Measurements from ENCODE around the gene GJA3. TPM values are rescaled to one million over a fixed set of nuclear protein-coding genes. Genes with fewer than 3 reads are reported as not detected.

GJA3 gene
- total RNA-seq, 1 experiment from 2014 or later, result 0.92 TPM

- no peak overlapping the region for H3K4me3 Mint-ChIP-seq
- no peak overlapping the region for H2AK5ac ChIP-seq (ENCODE audit: insufficient read length, low read length)
- H3K27ac ChIP-seq (ENCODE audit: insufficient read length, low read depth, low read length), result no peak overlapping the region
- H3K4me1 ChIP-seq (ENCODE audit: insufficient read depth, low read length), result no peaks in the 10 kb centered on the region
- WGBS (ENCODE audit: extremely low coverage, insufficient read length, low lambda C conversion rate), result no CpG with 5 or more reads among the region's 16 CpGs
- peaks cover 6% of the 10 kb centered on the region for H4K20me1 ChIP-seq (ENCODE audit: control insufficient read depth, insufficient read depth, insufficient read length)
- no peak overlapping the region for H2BK20ac ChIP-seq (ENCODE audit: low read depth, low read length, poor library complexity, severe bottlenecking)
- H4K91ac ChIP-seq (ENCODE audit: insufficient read length, low read depth, low read length), result no peak overlapping the region
- no peak overlapping the region for H2BK120ac ChIP-seq (ENCODE audit: low read depth, low read length, poor library complexity, severe bottlenecking)
- peaks cover 3% of the 10 kb centered on the region for H3K27me3 Mint-ChIP-seq (ENCODE audit: low read depth)
- no peak overlapping the region; a peak in 1 of 7 replicates for H3K27ac Mint-ChIP-seq
- peaks cover under 1 to 2% (median 1%) of the 10 kb centered on the region in 3 experiments; a peak in 3 of 7 replicates for H3K36me3 Mint-ChIP-seq (ENCODE audit: insufficient read depth in 1 of 3, low read depth in 3 of 3)
- H3K9me3 ChIP-seq (ENCODE audit: control insufficient read depth, low read depth, low read length), result no peaks in the 10 kb centered on the region
- no peak overlapping the region for H4K5ac ChIP-seq (ENCODE audit: insufficient read length, low read depth, low read length)
- peaks cover 0 to 7% of the 10 kb centered on the region in 2 experiments; a peak in 4 of 5 replicates for H3K9me3 Mint-ChIP-seq
- H3K4me1 Mint-ChIP-seq, result no peaks in the 10 kb centered on the region; a peak in 1 of 4 replicates
- H2AFZ ChIP-seq (ENCODE audit: low read length), result no peak overlapping the region
- H3K14ac ChIP-seq (ENCODE audit: insufficient read depth, low read length), result no peak overlapping the region
- H3K4me2 ChIP-seq (ENCODE audit: insufficient read depth, insufficient read length, low read length), result no peak overlapping the region
- no peaks in the 10 kb centered on the region for H3K27me3 ChIP-seq (ENCODE audit: insufficient read depth, low read length)
- H3K4ac ChIP-seq (ENCODE audit: low read depth, low read length), result no peak overlapping the region
- H3K56ac ChIP-seq (ENCODE audit: insufficient read length, low read depth, low read length), result no peak overlapping the region
- H3K23me2 ChIP-seq (ENCODE audit: insufficient read length, low read depth, low read length, poor library complexity, severe bottlenecking), result no peaks in the 10 kb centered on the region
- TF ChIP-seq, protein P1, sequence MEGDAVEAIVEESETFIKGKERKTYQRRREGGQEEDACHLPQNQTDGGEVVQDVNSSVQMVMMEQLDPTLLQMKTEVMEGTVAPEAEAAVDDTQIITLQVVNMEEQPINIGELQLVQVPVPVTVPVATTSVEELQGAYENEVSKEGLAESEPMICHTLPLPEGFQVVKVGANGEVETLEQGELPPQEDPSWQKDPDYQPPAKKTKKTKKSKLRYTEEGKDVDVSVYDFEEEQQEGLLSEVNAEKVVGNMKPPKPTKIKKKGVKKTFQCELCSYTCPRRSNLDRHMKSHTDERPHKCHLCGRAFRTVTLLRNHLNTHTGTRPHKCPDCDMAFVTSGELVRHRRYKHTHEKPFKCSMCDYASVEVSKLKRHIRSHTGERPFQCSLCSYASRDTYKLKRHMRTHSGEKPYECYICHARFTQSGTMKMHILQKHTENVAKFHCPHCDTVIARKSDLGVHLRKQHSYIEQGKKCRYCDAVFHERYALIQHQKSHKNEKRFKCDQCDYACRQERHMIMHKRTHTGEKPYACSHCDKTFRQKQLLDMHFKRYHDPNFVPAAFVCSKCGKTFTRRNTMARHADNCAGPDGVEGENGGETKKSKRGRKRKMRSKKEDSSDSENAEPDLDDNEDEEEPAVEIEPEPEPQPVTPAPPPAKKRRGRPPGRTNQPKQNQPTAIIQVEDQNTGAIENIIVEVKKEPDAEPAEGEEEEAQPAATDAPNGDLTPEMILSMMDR (conservative IDR thresholded peaks at IDR 0.05), result no peak
- H4K8ac ChIP-seq (replicated peaks; ENCODE audit: insufficient read length, low read depth, low read length), result no peak overlapping the region
- H2BK15ac ChIP-seq (ENCODE audit: low read depth, low read length), result no peak overlapping the region
- no peak overlapping the region for H3K23ac ChIP-seq (ENCODE audit: insufficient read length, low read depth, low read length)
- H3T11ph ChIP-seq (ENCODE audit: low read length), result no peak overlapping the region
- H2BK5ac ChIP-seq (ENCODE audit: insufficient read length, low read length), result no peak overlapping the region
- H3K18ac ChIP-seq (ENCODE audit: insufficient read length, low read depth, low read length), result no peak overlapping the region
- DNase-seq, result no peak
- H3K79me1 ChIP-seq (ENCODE audit: insufficient read depth, low read depth, low read length, poor library complexity, severe bottlenecking), result no peaks in the 10 kb centered on the region
- no peak overlapping the region for H2BK12ac ChIP-seq (ENCODE audit: insufficient read length, low read depth, low read length)
- H3K79me2 ChIP-seq (ENCODE audit: insufficient read depth, low read length), result no peaks in the 10 kb centered on the region
- H3K9ac ChIP-seq (ENCODE audit: extremely low read depth, insufficient read length, low read length), result no peak overlapping the region
Observed at GRCh38 chr13:20206698-20207235, 45.9 kb upstream of the GJA3 start.
